ENCODE measurements around the gene CHST12.
A peak's percentile ranks its signal among the peaks of the same experiment; 100 is the strongest.

CHST12 gene

GRCh38 chr7:2402687-2403013, 761 bp upstream of the CHST12 start:
- H3K9me2 ChIP-seq (replicated peaks; ENCODE audit: control insufficient read depth, low read length): no peaks in the 10 kb centered on the region
- peaks cover 8% of the 10 kb centered on the region for H4K20me1 ChIP-seq (ENCODE audit: control insufficient read depth, insufficient read depth, low read depth, low read length)
- no peak overlapping the region for H3K27ac ChIP-seq (ENCODE audit: low read depth, low read length)
- TF ChIP-seq EZH2phosphoT487 (IDR thresholded peaks at IDR 0.05; ENCODE audit: borderline replicate concordance, low read length): no peak
- no peak for TF ChIP-seq CTCF (IDR thresholded peaks at IDR 0.05; ENCODE audit: low read depth, low read length, poor library complexity, severe bottlenecking)
- H3K36me3 ChIP-seq (ENCODE audit: control insufficient read depth, low read length): no peaks in the 10 kb centered on the region
- H3K27me3 ChIP-seq (ENCODE audit: control insufficient read depth, low read length): peaks cover 25% of the 10 kb centered on the region
- no peaks in the 10 kb centered on the region for H3K79me2 ChIP-seq (ENCODE audit: control insufficient read depth, low read length)
- H3K4me1 ChIP-seq (ENCODE audit: control insufficient read depth, low read length): peaks cover 52% of the 10 kb centered on the region
- H3K9me3 ChIP-seq (ENCODE audit: control insufficient read depth, insufficient read depth, low read length): no peaks in the 10 kb centered on the region
- H3K4me3 ChIP-seq (ENCODE audit: low read length): peak overlapping the region; percentile 82
- H3K4me2 ChIP-seq (ENCODE audit: low read length): peak overlapping the region; percentile 90
- peaks cover 19% of the 10 kb centered on the region for H3F3A ChIP-seq (ENCODE audit: control insufficient read depth, insufficient read depth)

GRCh38 chr7:2403718-2404648, 572 bp downstream of the CHST12 start:
- Histone ChIP-seq H3K27me3 (ENCODE audit: control insufficient read depth, low read length) (peaks cover 33% of the 10 kb centered on the region), H3K4me2 (ENCODE audit: low read length) (peak overlapping the region; percentile 91), H3K9me3 (ENCODE audit: control insufficient read depth, insufficient read depth, low read length) (no peaks in the 10 kb centered on the region), H3K4me3 (ENCODE audit: low read length) (peak overlapping the region; percentile 79), H3K4me1 (ENCODE audit: control insufficient read depth, low read length) (peaks cover 52% of the 10 kb centered on the region), H3F3A (ENCODE audit: control insufficient read depth, insufficient read depth) (peaks cover 19% of the 10 kb centered on the region), H3K9me2 (replicated peaks; ENCODE audit: control insufficient read depth, low read length) (no peaks in the 10 kb centered on the region), H4K20me1 (ENCODE audit: control insufficient read depth, insufficient read depth, low read depth, low read length) (peaks cover 8% of the 10 kb centered on the region), H3K79me2 (ENCODE audit: control insufficient read depth, low read length) (no peaks in the 10 kb centered on the region), H3K36me3 (ENCODE audit: control insufficient read depth, low read length) (no peaks in the 10 kb centered on the region), H3K27ac (ENCODE audit: low read depth, low read length) (no peak overlapping the region)
- TF ChIP-seq EZH2phosphoT487 (IDR thresholded peaks at IDR 0.05; ENCODE audit: borderline replicate concordance, low read length): peak; percentile 56; the same call in 1 of the 2 replicates
- peak; percentile 21 for TF ChIP-seq CTCF (IDR thresholded peaks at IDR 0.05; ENCODE audit: low read depth, low read length, poor library complexity, severe bottlenecking)

GRCh38 chr7:2404714-2405119, 1.3 kb downstream of the CHST12 start:
- H3K79me2 ChIP-seq (ENCODE audit: control insufficient read depth, low read length): no peaks in the 10 kb centered on the region
- peaks cover 19% of the 10 kb centered on the region for H3F3A ChIP-seq (ENCODE audit: control insufficient read depth, insufficient read depth)
- peaks cover 8% of the 10 kb centered on the region for H4K20me1 ChIP-seq (ENCODE audit: control insufficient read depth, insufficient read depth, low read depth, low read length)
- peak overlapping the region; percentile 79 for H3K4me3 ChIP-seq (ENCODE audit: low read length)
- no peaks in the 10 kb centered on the region for H3K9me2 ChIP-seq (replicated peaks; ENCODE audit: control insufficient read depth, low read length)
- no peak overlapping the region for H3K27ac ChIP-seq (ENCODE audit: low read depth, low read length)
- H3K27me3 ChIP-seq (ENCODE audit: control insufficient read depth, low read length): peaks cover 33% of the 10 kb centered on the region
- peaks cover 49% of the 10 kb centered on the region for H3K4me1 ChIP-seq (ENCODE audit: control insufficient read depth, low read length)
- TF ChIP-seq CTCF (IDR thresholded peaks at IDR 0.05; ENCODE audit: low read depth, low read length, poor library complexity, severe bottlenecking) (no peak), EZH2phosphoT487 (IDR thresholded peaks at IDR 0.05; ENCODE audit: borderline replicate concordance, low read length) (no peak)
- H3K9me3 ChIP-seq (ENCODE audit: control insufficient read depth, insufficient read depth, low read length): no peaks in the 10 kb centered on the region
- peak overlapping the region; percentile 91 for H3K4me2 ChIP-seq (ENCODE audit: low read length)
- H3K36me3 ChIP-seq (ENCODE audit: control insufficient read depth, low read length): no peaks in the 10 kb centered on the region
